ENCODE data around the gene GTF2H2.

GRCh38 chr5:71013575-71013974 lies 53.9 kb downstream of the GTF2H2 start:
- TF ChIP-seq CTCF (IDR thresholded peaks at IDR 0.05), result no peak
- TF ChIP-seq EZH2 (IDR thresholded peaks at IDR 0.05; ENCODE audit: borderline replicate concordance, insufficient read depth, low read depth, low read length, poor library complexity, severe bottlenecking), result no peak

Measured in B cell (primary cell).